IPS DF 4.7 (cell line): ENCODE results near the gene NUPR1.
"Not testable (repeated sequence)": the region's sequence is repeated elsewhere in the genome, so short reads cannot be mapped to it uniquely, and the experiment has no call there.

Source experiments
- DNase-seq: peaks from one replicate; pipeline ENCODE4 v3.0.0-alpha.2; 2013; ENCODE audit warnings: low spot score; ENCODE audit errors: extremely low read depth

The NUPR1 gene

GRCh38 chr16:28555561-28555960, 16.8 kb upstream of the NUPR1 start:
- DNase-seq: no peak

DNA sequence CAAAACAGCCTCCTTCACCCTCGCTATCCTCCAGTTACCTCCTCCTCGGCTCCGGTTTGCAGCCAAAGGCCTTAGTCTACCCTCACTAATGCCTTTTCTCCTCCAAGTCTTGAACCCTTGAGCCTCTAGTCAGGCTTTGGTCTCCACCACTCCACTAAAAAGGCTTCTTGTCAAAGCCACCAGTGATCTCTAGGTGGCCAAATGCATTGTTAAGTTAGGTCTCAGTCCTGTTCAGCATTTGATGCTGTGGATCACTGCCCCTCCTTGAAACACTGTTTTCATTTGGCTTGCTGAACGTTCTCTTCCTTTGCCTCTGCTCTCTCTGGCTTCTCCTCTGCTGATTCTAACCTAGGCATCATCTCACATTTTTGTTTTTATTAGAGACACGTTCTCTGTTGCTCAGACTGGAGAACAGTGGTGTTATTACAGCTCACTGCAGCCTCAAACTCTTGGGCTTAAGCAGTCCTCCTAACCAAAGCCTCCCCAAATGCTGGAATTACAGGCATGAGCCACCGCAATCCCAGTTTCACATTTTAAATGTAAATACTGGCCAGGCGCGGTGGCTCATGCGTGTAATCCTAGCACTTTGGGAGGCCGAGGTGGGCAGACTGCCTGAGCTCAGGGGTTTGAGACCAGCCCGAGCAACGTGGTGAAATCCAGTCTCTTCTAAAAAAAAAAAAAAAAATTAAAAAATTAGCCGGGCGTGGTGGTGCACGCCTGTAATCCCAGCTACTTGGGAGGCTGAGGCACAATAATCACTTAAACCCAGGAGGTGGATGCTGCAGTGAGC, 16.1 kb upstream of the NUPR1 start:
- no peak for DNase-seq

GRCh38 chr16:28553776-28554633, 15.2 kb upstream of the NUPR1 start, which contains the start of gene SGF29:
Gene SGF29, plus strand, starts transcription at chr16:28553920. Its CDS starts 27,150 bp downstream, at chr16:28581070.
- no peak for DNase-seq

DNA sequence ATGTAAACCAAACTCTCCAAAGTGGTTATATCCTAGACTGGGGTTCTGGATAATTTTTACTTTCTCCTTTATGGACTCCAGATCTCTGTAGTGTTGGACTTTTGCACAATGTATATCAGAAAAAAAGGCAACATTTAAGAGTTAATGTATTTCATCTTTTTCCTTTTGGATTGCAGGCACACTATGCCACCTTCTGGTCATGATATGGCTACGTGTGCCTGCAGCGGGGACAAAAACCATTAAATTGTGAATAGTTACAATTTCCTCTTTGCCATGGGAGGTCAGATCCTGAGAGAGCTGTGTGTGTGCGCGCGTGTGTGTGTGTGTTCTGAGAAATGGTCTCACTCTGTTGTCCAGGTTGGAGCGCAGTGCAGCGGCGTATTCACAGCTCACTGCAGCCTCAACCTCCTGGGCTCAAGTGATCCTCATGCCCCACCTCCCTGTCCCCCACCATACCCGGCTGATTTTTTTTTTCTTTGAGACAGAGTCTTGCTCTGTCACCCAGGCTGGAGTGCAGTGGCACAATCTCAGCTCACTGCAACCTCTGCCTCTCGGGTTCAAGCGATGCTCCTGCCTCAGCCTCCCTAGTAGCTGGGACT, 10.6 kb upstream of the NUPR1 start:
- DNase-seq: no peak

DNA sequence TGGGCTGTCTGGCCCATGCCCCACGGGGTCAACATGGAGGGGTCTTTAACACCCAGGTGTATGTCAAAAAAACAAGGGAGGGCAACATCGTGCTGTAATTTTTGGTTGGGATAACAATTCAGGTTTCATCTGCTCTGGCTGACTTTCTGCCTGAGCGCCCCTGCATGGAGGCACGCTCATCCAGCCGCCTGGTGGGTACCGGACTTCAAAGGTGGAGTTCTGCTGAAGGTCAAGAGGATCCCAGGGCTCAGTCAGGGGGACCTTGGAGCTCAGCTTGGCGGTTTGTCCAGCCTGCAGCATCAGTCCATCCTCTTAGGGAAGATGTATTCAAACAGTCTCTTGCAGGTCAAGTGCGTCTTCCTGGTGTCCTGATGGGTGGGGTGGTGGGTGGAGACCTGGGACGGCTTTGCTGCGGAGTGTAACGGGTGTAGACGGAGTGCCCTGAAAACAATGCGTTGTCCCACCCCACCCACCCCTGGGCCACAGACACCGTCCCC, 9.6 kb upstream of the NUPR1 start:
- no peak for DNase-seq

GRCh38 chr16:28546626-28547025, 7.9 kb upstream of the NUPR1 start:
- no peak for DNase-seq

GRCh38 chr16:28545964-28546363, 7.2 kb upstream of the NUPR1 start:
- not testable (repeated sequence) for DNase-seq

- DNase-seq: no peak
Measured at GRCh38 chr16:28544998-28545397, 6.2 kb upstream of the NUPR1 start.

DNA sequence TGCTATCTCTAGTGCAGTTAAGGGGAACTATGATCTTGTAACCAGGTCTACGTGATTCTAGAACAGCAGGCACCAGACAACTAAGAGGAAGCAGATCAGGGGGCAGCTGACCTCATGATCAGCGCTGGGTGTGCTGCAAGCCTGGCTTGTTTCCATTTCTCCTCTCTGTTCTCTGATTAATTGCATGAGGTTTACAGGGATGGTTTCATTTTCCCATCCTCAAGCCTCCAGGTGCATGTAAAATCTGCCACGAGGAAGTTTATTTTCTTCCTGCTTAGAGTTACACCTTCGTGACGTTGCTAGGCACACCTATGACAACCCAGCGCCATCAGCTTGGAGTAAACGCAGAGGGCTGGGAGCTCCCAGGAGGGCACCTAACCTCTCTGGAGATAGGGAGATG, 4.3 kb upstream of the NUPR1 start:
- no peak for DNase-seq

- no peak for DNase-seq
Measured at GRCh38 chr16:28542646-28543045, 3.9 kb upstream of the NUPR1 start.

GRCh38 chr16:28540346-28540745, 1.6 kb upstream of the NUPR1 start:
- no peak for DNase-seq

DNA sequence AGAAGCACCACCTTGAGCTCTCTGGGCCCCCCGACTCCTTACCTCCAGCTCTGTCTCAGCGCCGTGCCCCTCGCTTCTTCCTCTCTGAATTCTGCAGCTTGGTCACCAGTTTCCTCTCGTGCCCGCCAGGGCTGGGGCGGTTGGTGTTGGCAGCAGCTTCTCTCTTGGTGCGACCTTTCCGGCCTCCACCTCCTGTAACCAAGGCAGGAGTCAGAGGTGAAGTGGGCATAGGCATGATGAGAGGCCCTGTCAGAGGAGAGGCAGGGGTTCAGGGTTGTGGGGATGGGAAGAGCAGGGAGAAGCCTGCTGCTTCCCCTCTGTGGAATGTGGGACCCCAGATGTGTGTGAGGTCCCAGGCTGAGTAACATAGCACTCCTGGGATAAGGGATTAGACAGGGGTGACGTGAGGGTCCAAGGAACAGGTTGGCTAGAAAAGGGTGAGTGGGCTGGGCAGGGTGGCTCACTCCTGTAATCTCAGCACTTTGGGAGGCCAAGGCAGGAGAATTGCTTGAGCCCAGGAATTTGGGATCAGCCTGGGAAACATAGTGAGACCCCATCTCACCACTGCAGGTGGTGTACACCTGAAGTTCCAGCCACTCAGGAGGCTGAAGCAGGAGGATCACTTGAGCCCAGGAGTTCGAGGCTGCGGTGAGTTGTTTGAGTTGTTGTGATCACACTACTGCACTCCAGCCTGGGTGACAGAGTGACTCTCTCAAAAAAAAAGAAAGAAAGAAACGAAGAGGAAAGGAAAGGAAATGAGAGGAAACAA, 626 bp downstream of the NUPR1 start:
- no peak for DNase-seq

GRCh38 chr16:28537076-28537475, 1.7 kb downstream of the NUPR1 start:
- DNase-seq: no peak

DNA sequence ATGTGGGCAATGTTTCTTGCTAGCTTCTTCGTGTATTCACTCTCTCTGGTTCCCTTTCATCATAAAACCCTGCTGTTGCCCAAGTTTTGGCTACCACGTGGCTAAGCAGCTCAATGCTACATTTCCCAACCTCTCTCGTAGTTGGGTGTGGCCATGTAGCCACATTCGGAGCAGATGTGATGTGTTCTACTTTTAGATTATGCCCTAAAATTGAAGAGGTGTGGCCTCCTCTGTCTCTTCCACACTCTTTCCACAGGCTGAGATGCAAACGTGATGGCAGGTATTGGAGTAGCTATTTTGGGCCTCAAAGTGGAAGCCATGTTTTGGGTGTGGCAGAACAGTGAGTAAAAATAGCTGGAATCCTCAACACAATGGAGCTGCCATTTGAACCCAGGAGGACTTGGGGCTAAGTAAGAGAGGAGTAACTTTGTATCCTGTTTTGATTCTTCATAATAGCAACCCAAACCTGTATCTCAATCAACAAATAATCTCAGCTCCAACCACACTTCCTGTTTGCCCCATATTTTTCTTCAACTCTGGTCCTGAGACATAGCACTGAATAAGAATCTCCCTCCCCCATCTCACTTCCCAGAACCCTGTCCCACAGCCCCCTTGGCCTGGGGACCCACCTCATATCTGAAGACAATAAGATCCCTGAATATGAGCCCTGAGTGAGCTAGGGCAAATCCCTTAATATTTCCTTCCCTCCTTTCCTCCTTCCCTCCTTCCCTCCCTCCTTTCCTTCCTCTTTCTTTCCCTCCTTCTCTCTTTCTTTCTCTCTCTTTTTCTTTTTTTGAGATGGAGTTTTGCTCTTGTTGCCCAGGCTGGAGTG, 4.0 kb downstream of the NUPR1 start:
- no peak for DNase-seq

DNA sequence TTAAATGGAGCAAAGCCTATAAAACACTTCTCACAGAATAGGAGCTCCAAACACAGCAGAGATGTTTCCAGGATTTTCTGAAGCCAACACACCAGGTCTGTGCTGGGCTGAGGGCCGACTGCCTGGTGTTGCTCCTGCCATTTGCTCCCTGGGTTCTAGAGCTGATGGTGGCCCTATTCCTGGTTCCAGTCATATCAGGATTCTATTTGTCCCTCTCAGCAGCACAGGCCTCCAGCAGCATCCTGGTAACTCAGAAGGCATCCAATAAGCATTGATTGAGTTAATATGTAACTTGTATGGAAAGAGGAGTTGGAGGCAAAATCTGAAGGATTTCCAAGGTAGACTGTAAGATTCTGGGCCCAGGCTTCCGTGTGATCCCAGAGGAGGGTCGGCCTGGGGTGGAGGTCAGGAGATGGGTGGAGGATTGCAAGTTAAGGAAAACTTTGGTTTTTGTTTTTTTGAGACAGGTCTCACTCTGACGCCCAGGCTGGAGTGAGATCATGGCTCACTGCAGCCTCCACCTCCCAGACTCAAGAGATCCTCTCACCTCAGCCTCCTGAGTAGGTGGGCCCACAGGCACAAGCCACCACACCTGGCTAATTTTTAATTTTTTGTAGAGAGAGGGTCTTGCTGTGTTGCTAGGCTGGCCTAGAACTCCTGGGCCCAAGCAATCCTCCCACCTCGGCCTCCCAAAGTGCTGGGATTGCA, 5.7 kb downstream of the NUPR1 start:
- DNase-seq: no peak

GRCh38 chr16:28531777-28532744, 6.7 kb downstream of the NUPR1 start:
- no peak for DNase-seq

DNA sequence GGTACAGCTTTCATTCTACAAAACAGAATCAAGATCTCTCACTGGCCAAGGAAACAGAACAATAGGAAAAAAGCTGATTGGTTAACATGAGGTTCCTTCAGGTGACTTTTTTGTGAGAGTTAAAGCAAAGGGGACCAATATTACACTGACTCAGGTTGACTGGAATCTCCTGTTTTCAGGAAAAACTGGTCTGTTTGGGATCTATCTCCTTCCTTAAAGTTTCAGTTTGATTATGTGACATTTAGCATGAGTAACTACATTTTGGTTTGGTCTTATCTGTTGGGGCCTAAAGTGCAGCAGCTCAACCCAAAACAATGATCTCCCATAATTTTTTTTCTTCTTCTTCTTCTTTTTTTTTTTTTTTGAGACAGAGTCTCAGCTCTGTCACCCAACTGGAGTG, 9.7 kb downstream of the NUPR1 start:
- DNase-seq: no peak

- DNase-seq: no peak
Measured at GRCh38 chr16:28528463-28528867, 10.3 kb downstream of the NUPR1 start.
